GM19193 (cell line): Measurements from ENCODE around the gene IL1RAPL1.

Experiments
- POLR2A ChIP-seq: IDR thresholded peaks from 4 replicates; pipeline ENCODE4 v1.6.1; 2011; ENCODE audit not compliant: insufficient read depth, insufficient read length; ENCODE audit errors: extremely low read depth

IL1RAPL1 gene

GRCh38 chrX:28586981-28587551 is at the start of gene IL1RAPL1:
Gene IL1RAPL1 (plus strand): TSS chrX:28587446.
- no peak for TF ChIP-seq POLR2A

DNA sequence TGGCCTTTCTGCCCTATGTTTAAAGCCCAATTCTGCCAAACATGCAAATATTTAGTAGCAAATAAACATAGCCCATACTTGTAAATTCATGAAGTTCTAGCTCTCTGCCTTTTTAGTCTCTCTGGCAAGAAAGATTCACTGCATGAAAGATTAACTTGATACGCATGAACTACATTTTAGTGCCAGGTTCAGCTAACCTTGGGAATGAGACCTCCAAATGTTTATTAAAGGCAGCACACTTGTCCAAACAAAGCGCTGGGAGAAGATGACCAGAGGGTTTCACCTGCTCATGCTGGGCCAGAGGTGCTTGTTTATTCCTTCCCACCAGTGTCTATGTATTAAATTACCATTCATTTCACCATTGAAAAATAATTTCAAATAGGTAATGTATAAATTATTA is 44.5 kb upstream of the IL1RAPL1 start:
- no peak for TF ChIP-seq POLR2A

GRCh38 chrX:28549838-28550237 is 37.4 kb upstream of the IL1RAPL1 start:
- no peak for TF ChIP-seq POLR2A

DNA sequence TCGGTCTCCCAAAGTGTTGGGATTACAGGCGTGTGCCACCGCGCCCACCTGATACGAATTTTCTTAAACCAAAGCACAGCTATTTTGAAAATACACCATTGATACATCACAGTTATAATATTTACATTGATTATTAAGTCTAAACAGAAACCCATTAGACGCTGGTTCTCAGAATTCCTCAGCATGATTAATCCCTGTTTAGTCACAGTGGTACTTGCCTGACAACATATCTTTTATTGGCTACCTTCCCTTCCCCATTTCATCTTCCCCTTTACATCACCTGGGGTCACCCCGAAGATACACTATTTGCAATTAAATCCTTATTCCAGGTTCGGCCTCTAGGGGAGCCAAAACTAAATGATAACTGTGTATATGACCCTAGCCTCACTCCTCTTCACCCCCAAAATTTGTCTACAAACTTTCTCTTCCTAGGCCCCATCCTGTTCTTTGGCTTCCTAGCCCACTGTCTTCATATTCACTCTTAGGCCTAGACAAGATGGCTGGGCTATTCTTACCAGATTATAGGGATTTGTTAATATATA is 36.8 kb upstream of the IL1RAPL1 start:
- TF ChIP-seq POLR2A, result no peak

DNA sequence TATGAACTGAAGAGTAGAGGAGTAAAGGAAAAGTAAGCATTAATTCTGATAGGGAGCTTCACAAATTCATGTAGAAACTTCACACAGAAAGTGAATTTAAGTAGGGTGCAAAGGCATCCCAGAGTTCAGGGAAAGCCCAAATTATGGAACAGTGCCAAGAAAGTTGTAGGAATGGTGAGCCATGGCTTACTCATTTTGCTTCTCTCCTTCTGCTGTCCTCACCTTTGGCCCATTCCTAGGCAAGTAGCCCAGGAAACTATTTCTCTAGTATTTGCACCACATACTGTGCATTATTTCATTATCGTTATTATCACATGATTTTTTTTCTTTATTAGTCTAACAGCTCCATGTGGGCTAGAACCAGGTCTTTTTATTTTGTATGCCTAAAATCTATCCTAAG is 34.9 kb upstream of the IL1RAPL1 start:
- no peak for TF ChIP-seq POLR2A

- TF ChIP-seq POLR2A, result no peak
These were observed 34.1 kb upstream of the IL1RAPL1 start for GRCh38 chrX:28552882-28553829.

GRCh38 chrX:28576117-28576516 is 11.1 kb upstream of the IL1RAPL1 start:
- TF ChIP-seq POLR2A, result no peak

DNA sequence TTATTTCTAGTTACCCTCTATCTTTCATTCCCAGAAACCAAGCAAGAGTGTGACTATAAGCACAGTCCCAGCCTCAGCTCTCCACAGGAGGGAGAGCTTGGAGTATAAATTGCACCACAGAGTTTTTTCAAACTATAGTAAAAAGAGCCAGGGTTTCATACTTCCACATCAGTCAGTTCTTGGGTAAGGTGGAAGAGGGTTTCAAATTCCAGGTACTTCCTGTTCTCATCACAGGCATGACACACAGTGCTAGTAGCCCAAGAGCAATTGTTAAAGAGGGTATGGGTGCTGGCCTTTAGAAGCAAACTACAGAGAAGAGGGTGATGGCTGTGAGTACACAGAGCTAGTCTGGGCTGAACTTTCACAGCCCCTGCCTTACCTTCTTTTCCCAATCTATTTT is 5.7 kb upstream of the IL1RAPL1 start:
- no peak for TF ChIP-seq POLR2A

DNA sequence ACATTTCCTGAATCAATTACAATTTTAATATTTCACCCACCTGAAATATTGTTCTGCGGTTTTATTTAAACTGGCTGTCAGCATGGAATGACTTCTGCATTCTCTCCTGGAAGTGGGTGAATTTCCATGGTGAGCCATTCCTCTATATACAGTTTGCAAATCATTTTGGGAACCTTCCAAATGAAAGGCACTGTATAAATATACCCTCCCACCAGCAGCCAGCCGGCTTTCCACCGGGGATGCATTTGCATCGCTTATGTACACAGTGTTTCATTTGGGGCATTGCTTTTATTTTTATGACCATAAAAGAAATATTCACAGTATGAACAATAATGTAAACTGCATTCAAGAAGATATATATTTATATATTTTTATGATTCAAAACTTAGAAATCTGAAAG is 4.7 kb upstream of the IL1RAPL1 start:
- no peak for TF ChIP-seq POLR2A

GRCh38 chrX:28584025-28584424 is 3.2 kb upstream of the IL1RAPL1 start:
- TF ChIP-seq POLR2A, result no peak

DNA sequence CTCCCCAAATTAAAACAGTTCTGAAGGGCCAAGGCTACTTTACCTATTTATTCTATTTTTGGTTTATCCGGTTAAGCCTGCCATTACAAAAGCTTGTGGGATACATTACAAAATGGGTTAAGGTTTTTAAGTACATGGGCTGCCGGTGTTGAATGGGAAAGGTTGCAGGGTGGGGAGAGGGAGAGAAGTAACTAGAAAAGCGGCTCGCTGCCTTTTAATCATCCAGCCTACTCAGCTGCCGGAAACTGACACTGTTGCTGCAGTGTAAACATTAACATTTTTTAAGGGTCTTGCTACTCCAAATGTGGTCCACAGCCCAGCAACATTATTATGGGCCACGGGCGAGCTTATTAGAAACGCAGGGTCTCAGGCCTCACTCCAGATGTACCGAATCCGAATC is 1.5 kb upstream of the IL1RAPL1 start:
- no peak for TF ChIP-seq POLR2A

- no peak for TF ChIP-seq POLR2A
These were observed 960 bp upstream of the IL1RAPL1 start for GRCh38 chrX:28586286-28586685.

DNA sequence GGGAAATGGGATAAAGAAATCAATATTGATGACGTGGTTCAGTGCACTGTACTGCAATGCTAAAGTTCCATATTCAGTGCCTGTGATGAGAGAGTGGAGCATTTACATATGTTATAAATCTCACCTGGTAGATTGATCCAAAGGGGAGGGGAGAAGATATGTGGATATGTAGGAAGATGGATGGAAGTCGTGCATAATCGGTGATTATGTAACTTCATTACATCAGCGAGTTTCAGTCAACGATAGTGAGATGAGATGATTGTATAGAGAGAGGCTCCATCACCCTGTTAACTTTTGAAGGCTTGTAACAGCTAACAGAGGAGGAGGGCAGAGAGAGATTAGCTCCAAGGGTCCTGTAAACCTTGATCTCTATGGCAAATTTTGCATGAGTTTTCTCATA is 1.8 kb downstream of the IL1RAPL1 start:
- no peak for TF ChIP-seq POLR2A

DNA sequence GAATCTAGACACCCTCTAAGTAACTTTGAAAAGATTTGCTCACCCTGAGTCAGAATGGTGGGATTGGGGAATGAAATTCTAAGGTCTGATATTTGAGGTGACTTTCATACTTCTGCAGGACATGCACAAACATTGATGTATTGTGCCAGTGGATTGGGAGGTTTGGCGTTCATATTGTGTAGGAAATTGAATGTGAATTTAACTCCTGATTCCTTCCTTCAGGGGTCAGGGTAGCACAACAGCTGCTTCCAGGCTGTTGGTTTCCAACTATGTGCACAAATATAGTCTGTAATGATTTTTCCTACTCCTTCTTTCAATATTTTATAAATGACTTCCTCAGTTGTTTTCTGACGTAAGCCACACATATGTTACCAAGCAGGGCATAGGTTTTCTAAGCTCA is 3.1 kb downstream of the IL1RAPL1 start:
- no peak for TF ChIP-seq POLR2A

- no peak for TF ChIP-seq POLR2A
These were observed 4.3 kb downstream of the IL1RAPL1 start for GRCh38 chrX:28591542-28591941.

DNA sequence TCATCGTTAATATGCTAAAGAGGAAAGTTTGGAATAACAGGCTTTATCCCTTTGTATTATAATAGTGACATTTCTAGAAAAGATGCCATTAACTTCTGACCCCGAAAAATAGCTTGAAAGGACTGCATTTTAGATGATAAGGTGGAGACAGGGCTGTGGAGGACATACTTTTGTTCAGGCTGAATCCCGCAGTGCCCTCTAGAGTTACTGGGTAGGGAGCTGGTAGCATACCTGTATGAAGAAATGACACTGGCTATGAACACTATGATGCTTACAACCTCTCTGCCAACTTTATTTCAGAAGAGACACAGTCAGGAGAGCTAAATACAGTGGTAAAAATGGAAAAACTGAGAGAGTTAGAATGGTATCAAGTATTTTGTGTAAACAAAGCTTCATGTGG is 8.1 kb downstream of the IL1RAPL1 start:
- TF ChIP-seq POLR2A, result no peak
